Vagina (tissue), 2 donors: ENCODE results near the gene GNAL.

Source experiments
- CTCF ChIP-seq, 3 experiments: fragments of 450-650 bp in 2 of 3; fragments of 200-600 bp in 1 of 3; sonication (generic) in 1 of 3; IDR thresholded peaks; one replicate each; pipeline ENCODE4 v1.5.1; 2017 to 2019; ENCODE audit warnings: antibody characterized with exemption in 3 of 3, mild to moderate bottlenecking in 2 of 3, moderate library complexity in 2 of 3
- POLR2A ChIP-seq, 2 donors: fragments of 450-650 bp; IDR thresholded peaks; one replicate each; pipeline ENCODE4 v1.6.1; 2017; ENCODE audit warnings: antibody characterized with exemption in 2 of 2, mild to moderate bottlenecking in 2 of 2, moderate library complexity in 2 of 2
- POLR2AphosphoS5 ChIP-seq, 2 donors: sonication (generic); formaldehyde crosslinking; IDR thresholded peaks; one replicate each; pipeline ENCODE4 v1.9.0; 2017; ENCODE audit warnings: antibody characterized with exemption in 2 of 2, mild to moderate bottlenecking in 2 of 2, low read depth in 1 of 2; ENCODE audit not compliant: insufficient read depth in 1 of 2

GRCh38 chr18:11724781-11725180 lies 35.7 kb downstream of the GNAL start:
- no peak for TF ChIP-seq CTCF (IDR thresholded peaks at IDR 0.05)
- TF ChIP-seq POLR2A (IDR thresholded peaks at IDR 0.05) = no peak
- no peak for TF ChIP-seq POLR2AphosphoS5 (IDR thresholded peaks at IDR 0.05; ENCODE audit: insufficient read depth in 1 of 2, low read depth in 1 of 2)
